WTC11 (cell line): ENCODE data around the gene CLHC1.

Experiments used
- CTCF ChIP-seq: fragments of 200-600 bp; IDR thresholded peaks from 2 replicates; pipeline ENCODE4 v1.8.0; 2022; ENCODE audit warnings: antibody characterized with exemption
- FOXJ3 ChIP-seq: sonication (generic); formaldehyde crosslinking; IDR thresholded peaks from 2 replicates; pipeline ENCODE4 v1.9.0; 2021; ENCODE audit warnings: missing genetic modification reagents, mild to moderate bottlenecking, borderline replicate concordance
- FOXP4 ChIP-seq: sonication (generic); formaldehyde crosslinking; IDR thresholded peaks from 2 replicates; pipeline ENCODE4 v1.8.0; 2022; ENCODE audit warnings: mild to moderate bottlenecking, missing genetic modification reagents
- NR2C2 ChIP-seq: sonication (generic); formaldehyde crosslinking; IDR thresholded peaks from 2 replicates; pipeline ENCODE4 v1.8.0; 2022; ENCODE audit warnings: mild to moderate bottlenecking, missing genetic modification reagents
- ZNF232 ChIP-seq: sonication (generic); formaldehyde crosslinking; IDR thresholded peaks from 2 replicates; pipeline ENCODE4 v1.8.0; 2022; ENCODE audit warnings: mild to moderate bottlenecking, missing genetic modification reagents
- ZNF423 ChIP-seq: fragments of 250-450 bp; sonication (Bioruptor Pico); IDR thresholded peaks from 2 replicates; pipeline ENCODE4 v2.1.2; 2022; ENCODE audit warnings: mild to moderate bottlenecking, moderate library complexity
- TF ChIP-seq, protein P1 (sequence below): sonication (generic); formaldehyde crosslinking; IDR thresholded peaks from 2 replicates; pipeline ENCODE4 v1.8.1; 2023; ENCODE audit warnings: mild to moderate bottlenecking, missing genetic modification reagents, borderline replicate concordance
- TF ChIP-seq, protein P2 (sequence below): sonication (generic); formaldehyde crosslinking; IDR thresholded peaks from 2 replicates; pipeline ENCODE4 v1.8.1; 2023; ENCODE audit warnings: mild to moderate bottlenecking, missing genetic modification reagents, moderate library complexity

DNA sequence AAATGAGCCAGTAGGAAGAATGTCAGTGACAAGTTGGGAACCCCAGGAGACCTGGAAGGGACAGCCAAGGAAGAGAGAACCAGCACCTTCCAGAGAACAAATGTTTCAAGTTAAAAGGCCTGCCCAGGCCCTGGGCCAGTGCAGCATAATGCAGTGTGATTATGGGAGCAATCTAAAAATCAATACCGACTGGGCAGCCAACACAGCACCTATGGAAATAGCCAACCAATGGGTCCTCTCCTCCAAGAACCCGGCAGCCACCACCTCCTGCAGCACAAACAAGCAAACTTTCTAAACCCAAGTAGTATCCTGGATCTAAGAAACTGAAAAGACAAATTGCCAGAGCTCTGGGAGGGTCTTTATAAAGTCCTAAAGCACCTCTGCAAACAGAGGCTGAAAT lies 71.7 kb downstream of the CLHC1 start:
- TF ChIP-seq, protein P1, sequence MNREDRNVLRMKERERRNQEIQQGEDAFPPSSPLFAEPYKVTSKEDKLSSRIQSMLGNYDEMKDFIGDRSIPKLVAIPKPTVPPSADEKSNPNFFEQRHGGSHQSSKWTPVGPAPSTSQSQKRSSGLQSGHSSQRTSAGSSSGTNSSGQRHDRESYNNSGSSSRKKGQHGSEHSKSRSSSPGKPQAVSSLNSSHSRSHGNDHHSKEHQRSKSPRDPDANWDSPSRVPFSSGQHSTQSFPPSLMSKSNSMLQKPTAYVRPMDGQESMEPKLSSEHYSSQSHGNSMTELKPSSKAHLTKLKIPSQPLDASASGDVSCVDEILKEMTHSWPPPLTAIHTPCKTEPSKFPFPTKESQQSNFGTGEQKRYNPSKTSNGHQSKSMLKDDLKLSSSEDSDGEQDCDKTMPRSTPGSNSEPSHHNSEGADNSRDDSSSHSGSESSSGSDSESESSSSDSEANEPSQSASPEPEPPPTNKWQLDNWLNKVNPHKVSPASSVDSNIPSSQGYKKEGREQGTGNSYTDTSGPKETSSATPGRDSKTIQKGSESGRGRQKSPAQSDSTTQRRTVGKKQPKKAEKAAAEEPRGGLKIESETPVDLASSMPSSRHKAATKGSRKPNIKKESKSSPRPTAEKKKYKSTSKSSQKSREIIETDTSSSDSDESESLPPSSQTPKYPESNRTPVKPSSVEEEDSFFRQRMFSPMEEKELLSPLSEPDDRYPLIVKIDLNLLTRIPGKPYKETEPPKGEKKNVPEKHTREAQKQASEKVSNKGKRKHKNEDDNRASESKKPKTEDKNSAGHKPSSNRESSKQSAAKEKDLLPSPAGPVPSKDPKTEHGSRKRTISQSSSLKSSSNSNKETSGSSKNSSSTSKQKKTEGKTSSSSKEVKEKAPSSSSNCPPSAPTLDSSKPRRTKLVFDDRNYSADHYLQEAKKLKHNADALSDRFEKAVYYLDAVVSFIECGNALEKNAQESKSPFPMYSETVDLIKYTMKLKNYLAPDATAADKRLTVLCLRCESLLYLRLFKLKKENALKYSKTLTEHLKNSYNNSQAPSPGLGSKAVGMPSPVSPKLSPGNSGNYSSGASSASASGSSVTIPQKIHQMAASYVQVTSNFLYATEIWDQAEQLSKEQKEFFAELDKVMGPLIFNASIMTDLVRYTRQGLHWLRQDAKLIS (CRISPR knock-in tag) = no peak
- TF ChIP-seq ZNF423 (no peak), CTCF (no peak), NR2C2 (CRISPR knock-in tag) (no peak), ZNF232 (no peak), FOXJ3 (CRISPR knock-in tag) (no peak), FOXP4 (no peak)
- TF ChIP-seq, protein P2, sequence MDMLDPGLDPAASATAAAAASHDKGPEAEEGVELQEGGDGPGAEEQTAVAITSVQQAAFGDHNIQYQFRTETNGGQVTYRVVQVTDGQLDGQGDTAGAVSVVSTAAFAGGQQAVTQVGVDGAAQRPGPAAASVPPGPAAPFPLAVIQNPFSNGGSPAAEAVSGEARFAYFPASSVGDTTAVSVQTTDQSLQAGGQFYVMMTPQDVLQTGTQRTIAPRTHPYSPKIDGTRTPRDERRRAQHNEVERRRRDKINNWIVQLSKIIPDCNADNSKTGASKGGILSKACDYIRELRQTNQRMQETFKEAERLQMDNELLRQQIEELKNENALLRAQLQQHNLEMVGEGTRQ (CRISPR knock-in tag) = no peak
